SU-DHL-6 (cell line): ENCODE measurements around the gene RAB44.

ENCODE experiments used
- H2AFZ ChIP-seq: fragments of 200-600 bp; sonication (generic); 2 replicates; pipeline ENCODE4 v1.6.1; 2014; ENCODE audit warnings: low read depth, mild to moderate bottlenecking, moderate library complexity, mixed read lengths, antibody characterized with exemption, low read length; ENCODE audit not compliant: severe bottlenecking
- H3F3A ChIP-seq: fragments of 200-600 bp; shearing (Covaris generic); 2 replicates; pipeline ENCODE4 v1.6.0; 2016; ENCODE audit warnings: antibody characterized with exemption, mild to moderate bottlenecking; ENCODE audit not compliant: insufficient read depth
- H3K27ac ChIP-seq: fragments of 200-600 bp; sonication (generic); 2 replicates; pipeline ENCODE4 v1.5.1; 2016; ENCODE audit warnings: low read depth, mild to moderate bottlenecking, low read length, moderate library complexity, mixed read lengths
- H3K27me3 ChIP-seq: fragments of 200-600 bp; sonication (generic), shearing (Covaris generic); 2 replicates; pipeline ENCODE4 v1.6.0; 2014; ENCODE audit warnings: mild to moderate bottlenecking, low read length
- H3K36me3 ChIP-seq: fragments of 200-600 bp; sonication (generic); 2 replicates; pipeline ENCODE4 v1.6.1; 2014; ENCODE audit warnings: mild to moderate bottlenecking, low read length, mixed read lengths
- H3K4me2 ChIP-seq: fragments of 300-600, 200-600 bp; shearing (Covaris generic), sonication (generic); 2 replicates; pipeline ENCODE4 v1.6.0; 2014; ENCODE audit warnings: low read length, low read depth, mild to moderate bottlenecking; ENCODE audit not compliant: poor library complexity, severe bottlenecking
- H3K4me3 ChIP-seq: fragments of 200-600 bp; sonication (generic); 2 replicates; pipeline ENCODE4 v1.5.1; 2014; ENCODE audit warnings: antibody characterized with exemption, low read length, mild to moderate bottlenecking, mixed read lengths; ENCODE audit not compliant: insufficient read depth, poor library complexity, severe bottlenecking
- H3K79me2 ChIP-seq: fragments of 200-600 bp; sonication (generic); 2 replicates; pipeline ENCODE4 v1.6.1; 2014; ENCODE audit warnings: mild to moderate bottlenecking, low read length, moderate library complexity; ENCODE audit not compliant: insufficient read depth
- H3K9ac ChIP-seq: fragments of 200-600 bp; sonication (generic); 2 replicates; pipeline ENCODE4 v1.7.0; 2014; ENCODE audit warnings: mild to moderate bottlenecking, low read length
- H3K9me2 ChIP-seq: fragments of 200-600 bp; sonication (generic); replicated peaks from 2 replicates; pipeline ENCODE4 v1.6.1; 2014; ENCODE audit warnings: low read length; ENCODE audit not compliant: insufficient read depth
- H3K9me3 ChIP-seq: fragments of 200-600 bp; sonication (generic); 2 replicates; pipeline ENCODE4 v1.6.1; 2014; ENCODE audit warnings: low read length, mixed read lengths; ENCODE audit not compliant: insufficient read depth
- H4K20me1 ChIP-seq: fragments of 200-600 bp; sonication (generic); 2 replicates; pipeline ENCODE4 v1.6.1; 2014; ENCODE audit warnings: low read depth, mild to moderate bottlenecking, antibody characterized with exemption, low read length, moderate library complexity, mixed read lengths
- EZH2phosphoT487 ChIP-seq: fragments of 200-600 bp; sonication (generic), shearing (Covaris generic); conservative IDR thresholded peaks from 2 replicates; pipeline ENCODE4 v1.6.1; 2018; ENCODE audit warnings: mild to moderate bottlenecking, antibody characterized with exemption, low read length, moderate library complexity, mixed read lengths
- TF ChIP-seq, protein P1 (sequence below): fragments of 200-600 bp; sonication (generic); IDR thresholded peaks from one replicate; pipeline ENCODE4 v1.5.1; 2017; ENCODE audit warnings: antibody characterized with exemption, mild to moderate bottlenecking, low read length, moderate library complexity; ENCODE audit not compliant: insufficient read depth, poor library complexity, severe bottlenecking

RAB44 gene

GRCh38 chr6:36666287-36666686, 31.3 kb upstream of the RAB44 start:
- Histone ChIP-seq H3K9ac (peak overlapping the region; percentile 34; the same call in 1 of the 2 replicates), H3F3A (peaks cover 27% of the 10 kb centered on the region), H3K4me2 (no peak overlapping the region), H3K27ac (no peak overlapping the region; the same call in 1 of the 2 replicates), H2AFZ (no peak overlapping the region), H3K4me3 (no peak overlapping the region), H3K79me2 (no peaks in the 10 kb centered on the region), H4K20me1 (no peaks in the 10 kb centered on the region), H3K27me3 (no peaks in the 10 kb centered on the region), H3K9me3 (no peaks in the 10 kb centered on the region), H3K36me3 (no peaks in the 10 kb centered on the region), H3K9me2 (no peaks in the 10 kb centered on the region)
- TF ChIP-seq EZH2phosphoT487, result no peak
- TF ChIP-seq, protein P1, sequence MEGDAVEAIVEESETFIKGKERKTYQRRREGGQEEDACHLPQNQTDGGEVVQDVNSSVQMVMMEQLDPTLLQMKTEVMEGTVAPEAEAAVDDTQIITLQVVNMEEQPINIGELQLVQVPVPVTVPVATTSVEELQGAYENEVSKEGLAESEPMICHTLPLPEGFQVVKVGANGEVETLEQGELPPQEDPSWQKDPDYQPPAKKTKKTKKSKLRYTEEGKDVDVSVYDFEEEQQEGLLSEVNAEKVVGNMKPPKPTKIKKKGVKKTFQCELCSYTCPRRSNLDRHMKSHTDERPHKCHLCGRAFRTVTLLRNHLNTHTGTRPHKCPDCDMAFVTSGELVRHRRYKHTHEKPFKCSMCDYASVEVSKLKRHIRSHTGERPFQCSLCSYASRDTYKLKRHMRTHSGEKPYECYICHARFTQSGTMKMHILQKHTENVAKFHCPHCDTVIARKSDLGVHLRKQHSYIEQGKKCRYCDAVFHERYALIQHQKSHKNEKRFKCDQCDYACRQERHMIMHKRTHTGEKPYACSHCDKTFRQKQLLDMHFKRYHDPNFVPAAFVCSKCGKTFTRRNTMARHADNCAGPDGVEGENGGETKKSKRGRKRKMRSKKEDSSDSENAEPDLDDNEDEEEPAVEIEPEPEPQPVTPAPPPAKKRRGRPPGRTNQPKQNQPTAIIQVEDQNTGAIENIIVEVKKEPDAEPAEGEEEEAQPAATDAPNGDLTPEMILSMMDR, result no peak

DNA sequence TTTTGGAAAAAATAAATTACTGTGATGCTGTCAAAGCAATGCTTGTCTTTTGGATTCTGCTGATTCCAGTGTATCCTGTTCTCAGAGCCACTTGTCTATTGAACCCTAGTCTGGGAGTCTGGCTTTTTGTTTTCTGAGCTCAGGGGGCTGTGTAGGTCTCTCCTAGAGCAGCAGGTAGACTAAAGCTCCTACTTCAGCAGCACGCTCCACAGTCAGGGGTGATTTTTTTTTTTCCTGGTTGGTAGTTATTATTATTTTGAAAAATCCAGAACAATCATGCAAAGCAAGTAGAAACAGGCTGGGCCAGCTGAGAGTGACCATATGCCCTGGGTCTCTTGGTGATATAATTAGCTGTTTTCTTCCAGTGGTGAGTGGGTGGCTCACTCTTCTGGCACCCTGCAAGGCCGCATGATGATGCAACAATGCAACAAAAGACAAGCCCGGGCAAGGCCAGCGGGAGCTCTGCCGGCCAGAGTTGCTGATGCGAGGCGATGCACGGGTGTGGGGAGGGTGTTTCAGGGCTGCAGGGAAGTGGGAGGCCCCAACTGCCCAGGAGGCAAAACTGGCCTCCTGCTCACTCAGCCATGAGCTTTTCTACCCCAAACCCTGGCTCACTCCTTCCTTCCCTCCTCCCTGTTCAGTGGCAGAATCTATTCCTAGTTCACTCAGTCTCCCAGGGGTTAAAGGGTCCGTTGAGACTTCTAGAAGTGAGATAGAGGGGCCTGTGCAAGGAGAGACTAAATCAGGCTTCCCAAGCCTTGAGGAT, 30.6 kb upstream of the RAB44 start:
- no peaks in the 10 kb centered on the region for H4K20me1 ChIP-seq
- no peaks in the 10 kb centered on the region for H3K79me2 ChIP-seq
- no peaks in the 10 kb centered on the region for H3K9me2 ChIP-seq
- peak overlapping the region; percentile 34 for H3K9ac ChIP-seq
- H2AFZ ChIP-seq, result no peak overlapping the region
- no peaks in the 10 kb centered on the region for H3K9me3 ChIP-seq
- peaks cover 27% of the 10 kb centered on the region for H3F3A ChIP-seq
- no peaks in the 10 kb centered on the region for H3K36me3 ChIP-seq
- H3K4me3 ChIP-seq, result peak overlapping the region; percentile 8
- peak overlapping the region; percentile 39; the same call in 1 of the 2 replicates for H3K27ac ChIP-seq
- H3K27me3 ChIP-seq, result no peaks in the 10 kb centered on the region
- H3K4me2 ChIP-seq, result peak overlapping the region; percentile 21
- no peak for TF ChIP-seq EZH2phosphoT487
- TF ChIP-seq, protein P1, result no peak

- H3K9ac ChIP-seq, result no peak overlapping the region
- H3K79me2 ChIP-seq, result no peaks in the 10 kb centered on the region
- TF ChIP-seq, protein P1, result no peak
- no peak for TF ChIP-seq EZH2phosphoT487
- no peak overlapping the region for H3K4me2 ChIP-seq
- peaks cover 11% of the 10 kb centered on the region for H3F3A ChIP-seq
- H4K20me1 ChIP-seq, result no peaks in the 10 kb centered on the region
- H3K9me2 ChIP-seq, result no peaks in the 10 kb centered on the region
- no peak overlapping the region for H2AFZ ChIP-seq
- no peaks in the 10 kb centered on the region for H3K36me3 ChIP-seq
- no peaks in the 10 kb centered on the region for H3K9me3 ChIP-seq
- no peak overlapping the region for H3K4me3 ChIP-seq
- no peaks in the 10 kb centered on the region for H3K27me3 ChIP-seq
- no peak overlapping the region for H3K27ac ChIP-seq
Measured at GRCh38 chr6:36668591-36668990, 29.0 kb upstream of the RAB44 start.
